Karpas-422 (cell line): ENCODE data around the gene TMEM184C. TPM values are rescaled to one million over a fixed set of nuclear protein-coding genes. Genes with fewer than 3 reads are reported as not detected.

Experiments used
- DNase-seq: peaks from one replicate; pipeline ENCODE4 v3.0.0-alpha.2; 2015
- H2AFZ ChIP-seq: fragments of 200-600 bp; sonication (generic); 2 replicates; pipeline ENCODE4 v1.6.1; 2014; ENCODE audit warnings: antibody characterized with exemption, low read length, mixed read lengths
- H3K27ac ChIP-seq: fragments of 200-600 bp; sonication (generic); 2 replicates; pipeline ENCODE4 v1.5.1; 2014; ENCODE audit warnings: mild to moderate bottlenecking, low read length, moderate library complexity
- H3K27me3 ChIP-seq: fragments of 200-600 bp; sonication (generic); 2 replicates; pipeline ENCODE4 v1.6.1; 2014; ENCODE audit warnings: low read length, mixed read lengths
- H3K36me3 ChIP-seq: fragments of 200-600 bp; sonication (generic); 2 replicates; pipeline ENCODE4 v1.6.1; 2014; ENCODE audit warnings: low read length, mixed read lengths; ENCODE audit not compliant: insufficient read depth
- H3K4me1 ChIP-seq: fragments of 200-600 bp; sonication (generic); 2 replicates; pipeline ENCODE4 v1.6.1; 2014; ENCODE audit warnings: mild to moderate bottlenecking, low read length, mixed read lengths
- H3K4me2 ChIP-seq: fragments of 200-600 bp; sonication (generic); 2 replicates; pipeline ENCODE4 v1.6.1; 2014; ENCODE audit warnings: low read length, low read depth, mild to moderate bottlenecking; ENCODE audit not compliant: poor library complexity, severe bottlenecking
- H3K4me3 ChIP-seq: fragments of 200-600 bp; sonication (generic); 2 replicates; pipeline ENCODE4 v1.5.1; 2014; ENCODE audit warnings: mild to moderate bottlenecking, antibody characterized with exemption, low read length, mixed read lengths
- H3K79me2 ChIP-seq: fragments of 200-600 bp; sonication (generic); 2 replicates; pipeline ENCODE4 v1.6.1; 2014; ENCODE audit warnings: mild to moderate bottlenecking, low read length, mixed read lengths
- H3K9ac ChIP-seq: fragments of 200-600 bp; sonication (generic); 2 replicates; pipeline ENCODE4 v1.6.0; 2014; ENCODE audit warnings: low read length
- H3K9me2 ChIP-seq: fragments of 200-600 bp; sonication (generic), shearing (Covaris generic); replicated peaks from 2 replicates; pipeline ENCODE4 v1.6.0; 2014; ENCODE audit warnings: mild to moderate bottlenecking, low read length, moderate library complexity; ENCODE audit not compliant: insufficient read depth
- H3K9me3 ChIP-seq: fragments of 300-700, 200-600 bp; sonication (generic); 2 replicates; pipeline ENCODE4 v1.6.1; 2014; ENCODE audit warnings: low read length, mixed read lengths
- H4K20me1 ChIP-seq: fragments of 200-600 bp; sonication (generic); 2 replicates; pipeline ENCODE4 v1.6.1; 2014; ENCODE audit warnings: mild to moderate bottlenecking, antibody characterized with exemption, low read length, low read depth; ENCODE audit not compliant: insufficient read depth
- total RNA-seq: library from RNA; depleted of rRNA; stranded (reverse); fragments of >200 nt; shearing (Covaris generic); gene quantifications from 2 replicates; pipeline ENCODE4 v1.2.3, GENCODE V29; 2014; ENCODE audit warnings: low replicate concordance

Gene TMEM184C
- total RNA-seq, 1 experiment from 2014 or later = 47.0 TPM

GRCh38 chr4:147645099-147645498 lies 27.9 kb downstream of the TMEM184C start:
- no peak for DNase-seq
- Histone ChIP-seq H4K20me1 (no peaks in the 10 kb centered on the region), H3K9me2 (no peaks in the 10 kb centered on the region), H3K9ac (no peak overlapping the region), H3K9me3 (no peaks in the 10 kb centered on the region), H2AFZ (no peak overlapping the region), H3K36me3 (peaks cover 20% of the 10 kb centered on the region), H3K27me3 (no peaks in the 10 kb centered on the region), H3K4me2 (no peak overlapping the region), H3K27ac (no peak overlapping the region), H3K79me2 (peaks cover 92% of the 10 kb centered on the region), H3K4me1 (no peaks in the 10 kb centered on the region), H3K4me3 (no peak overlapping the region)

- peaks cover 97% of the 10 kb centered on the region for H3K79me2 ChIP-seq
- no peak overlapping the region for H3K4me2 ChIP-seq
- H4K20me1 ChIP-seq = no peaks in the 10 kb centered on the region
- no peak overlapping the region for H2AFZ ChIP-seq
- DNase-seq = no peak
- H3K9me3 ChIP-seq = no peaks in the 10 kb centered on the region
- H3K36me3 ChIP-seq = peaks cover 26% of the 10 kb centered on the region
- H3K9ac ChIP-seq = no peak overlapping the region
- no peaks in the 10 kb centered on the region for H3K27me3 ChIP-seq
- H3K27ac ChIP-seq = no peak overlapping the region
- no peaks in the 10 kb centered on the region for H3K4me1 ChIP-seq
- no peaks in the 10 kb centered on the region for H3K9me2 ChIP-seq
- no peak overlapping the region for H3K4me3 ChIP-seq
Measured at GRCh38 chr4:147648656-147649055, 31.5 kb downstream of the TMEM184C start.

GRCh38 chr4:147651563-147651962 lies 34.4 kb downstream of the TMEM184C start:
- Histone ChIP-seq H3K4me3 (no peak overlapping the region), H3K27ac (no peak overlapping the region), H3K4me2 (no peak overlapping the region), H3K27me3 (no peaks in the 10 kb centered on the region), H3K9me3 (no peaks in the 10 kb centered on the region), H3K4me1 (no peaks in the 10 kb centered on the region), H3K9me2 (no peaks in the 10 kb centered on the region), H3K79me2 (peaks cover 87% of the 10 kb centered on the region), H3K9ac (no peak overlapping the region), H4K20me1 (no peaks in the 10 kb centered on the region), H3K36me3 (peaks cover 31% of the 10 kb centered on the region), H2AFZ (no peak overlapping the region)
- DNase-seq = no peak

GRCh38 chr4:147655639-147656038 lies 38.4 kb downstream of the TMEM184C start:
- Histone ChIP-seq H3K4me1 (no peaks in the 10 kb centered on the region), H3K79me2 (peaks cover 65% of the 10 kb centered on the region), H3K4me2 (no peak overlapping the region), H3K27me3 (no peaks in the 10 kb centered on the region), H2AFZ (no peak overlapping the region), H3K9me3 (no peaks in the 10 kb centered on the region), H3K36me3 (peaks cover 57% of the 10 kb centered on the region; the same call in 1 of the 2 replicates), H3K4me3 (no peak overlapping the region), H4K20me1 (no peaks in the 10 kb centered on the region), H3K9me2 (no peaks in the 10 kb centered on the region), H3K27ac (no peak overlapping the region), H3K9ac (no peak overlapping the region)
- DNase-seq = no peak

GRCh38 chr4:147658501-147658900 lies 41.3 kb downstream of the TMEM184C start:
- Histone ChIP-seq H3K4me3 (no peak overlapping the region), H3K9me3 (no peaks in the 10 kb centered on the region), H3K9me2 (no peaks in the 10 kb centered on the region), H3K27ac (no peak overlapping the region), H3K9ac (no peak overlapping the region), H4K20me1 (no peaks in the 10 kb centered on the region), H3K4me1 (no peaks in the 10 kb centered on the region), H3K36me3 (peaks cover 55% of the 10 kb centered on the region; the same call in 1 of the 2 replicates), H2AFZ (no peak overlapping the region), H3K27me3 (no peaks in the 10 kb centered on the region), H3K79me2 (peaks cover 54% of the 10 kb centered on the region), H3K4me2 (no peak overlapping the region)
- DNase-seq = no peak

GRCh38 chr4:147674073-147674472 lies 56.9 kb downstream of the TMEM184C start:
- no peak overlapping the region for H3K27ac ChIP-seq
- no peaks in the 10 kb centered on the region for H4K20me1 ChIP-seq
- no peak overlapping the region for H2AFZ ChIP-seq
- no peaks in the 10 kb centered on the region for H3K9me3 ChIP-seq
- H3K4me2 ChIP-seq = no peak overlapping the region
- H3K9me2 ChIP-seq = no peaks in the 10 kb centered on the region
- DNase-seq = no peak
- H3K36me3 ChIP-seq = peaks cover 61% of the 10 kb centered on the region
- H3K9ac ChIP-seq = no peak overlapping the region
- no peaks in the 10 kb centered on the region for H3K27me3 ChIP-seq
- H3K4me1 ChIP-seq = no peaks in the 10 kb centered on the region
- H3K4me3 ChIP-seq = no peak overlapping the region
- H3K79me2 ChIP-seq = peaks cover 78% of the 10 kb centered on the region

GRCh38 chr4:147674496-147674895 lies 57.3 kb downstream of the TMEM184C start:
- no peak overlapping the region for H3K4me3 ChIP-seq
- no peak for DNase-seq
- H3K4me1 ChIP-seq = no peaks in the 10 kb centered on the region
- no peaks in the 10 kb centered on the region for H3K9me2 ChIP-seq
- H3K27me3 ChIP-seq = no peaks in the 10 kb centered on the region
- peaks cover 82% of the 10 kb centered on the region for H3K79me2 ChIP-seq
- H2AFZ ChIP-seq = no peak overlapping the region
- no peaks in the 10 kb centered on the region for H4K20me1 ChIP-seq
- no peak overlapping the region for H3K9ac ChIP-seq
- no peak overlapping the region for H3K27ac ChIP-seq
- H3K36me3 ChIP-seq = peaks cover 63% of the 10 kb centered on the region
- H3K4me2 ChIP-seq = no peak overlapping the region
- no peaks in the 10 kb centered on the region for H3K9me3 ChIP-seq

- no peak overlapping the region for H2AFZ ChIP-seq
- no peak overlapping the region for H3K4me2 ChIP-seq
- H3K36me3 ChIP-seq = peaks cover 38% of the 10 kb centered on the region
- no peaks in the 10 kb centered on the region for H3K9me3 ChIP-seq
- H3K4me1 ChIP-seq = peaks cover 8% of the 10 kb centered on the region
- no peak overlapping the region for H3K27ac ChIP-seq
- peaks cover 90% of the 10 kb centered on the region for H3K79me2 ChIP-seq
- no peaks in the 10 kb centered on the region for H3K9me2 ChIP-seq
- no peak overlapping the region for H3K9ac ChIP-seq
- H4K20me1 ChIP-seq = no peaks in the 10 kb centered on the region
- no peak overlapping the region for H3K4me3 ChIP-seq
- H3K27me3 ChIP-seq = no peaks in the 10 kb centered on the region
- DNase-seq = no peak
Measured at GRCh38 chr4:147678106-147678505, 60.9 kb downstream of the TMEM184C start.
